Stimulated activated CD4-positive, alpha-beta T cell treated with anti-CD3 and anti-CD28 coated beads, Interleukin-15, amount 100 ng/mL, for 48 hours (primary cell): ENCODE measurements around the gene ANGPTL2.

Experiments used
- DNase-seq, 2 donors: peaks; one replicate each; pipeline ENCODE4 v3.0.0-alpha.2; 2020; ENCODE audit warnings: low read depth in 2 of 2

ANGPTL2 gene

DNA sequence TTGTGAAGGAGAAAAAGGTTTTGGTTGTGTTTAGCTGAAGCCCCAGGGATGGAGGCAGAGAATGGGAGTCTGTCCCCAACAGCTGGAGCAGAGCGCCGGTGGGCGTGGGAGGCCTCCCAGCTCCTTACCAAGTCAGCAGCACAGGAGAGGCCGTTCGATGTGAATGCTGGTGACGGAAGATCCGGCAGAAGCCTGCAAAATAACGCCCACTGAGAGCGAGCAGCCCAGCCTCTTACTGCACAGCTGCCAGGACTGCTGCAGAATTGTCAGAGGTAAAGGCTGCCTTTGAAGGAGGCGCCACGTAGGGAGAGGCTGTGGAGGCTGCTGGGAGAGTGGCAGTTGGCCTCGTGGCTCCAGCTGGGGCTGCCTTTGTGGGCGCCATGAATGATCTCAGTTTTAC, 26.2 kb downstream of the ANGPTL2 start:
- DNase-seq: no peak

DNA sequence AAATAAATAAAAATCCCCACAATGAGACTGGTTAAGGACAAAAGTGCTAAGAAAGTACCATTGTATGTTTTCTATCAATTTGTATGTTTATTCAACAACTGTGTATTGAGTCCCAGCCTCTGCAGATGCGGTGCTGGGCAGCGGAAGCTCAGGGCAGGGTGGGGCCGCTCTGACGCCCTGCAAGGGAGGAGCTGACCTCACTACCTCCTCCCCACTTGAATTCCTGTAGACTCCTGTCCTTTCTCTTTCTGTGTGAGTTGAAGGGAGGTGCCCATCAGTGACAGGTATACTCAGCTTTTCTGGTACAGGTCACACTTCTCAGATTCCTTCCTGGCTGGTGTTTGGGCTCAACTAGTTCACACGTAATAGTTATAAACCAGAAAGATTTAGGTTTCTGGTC, 27.0 kb downstream of the ANGPTL2 start:
- DNase-seq: no peak

DNA sequence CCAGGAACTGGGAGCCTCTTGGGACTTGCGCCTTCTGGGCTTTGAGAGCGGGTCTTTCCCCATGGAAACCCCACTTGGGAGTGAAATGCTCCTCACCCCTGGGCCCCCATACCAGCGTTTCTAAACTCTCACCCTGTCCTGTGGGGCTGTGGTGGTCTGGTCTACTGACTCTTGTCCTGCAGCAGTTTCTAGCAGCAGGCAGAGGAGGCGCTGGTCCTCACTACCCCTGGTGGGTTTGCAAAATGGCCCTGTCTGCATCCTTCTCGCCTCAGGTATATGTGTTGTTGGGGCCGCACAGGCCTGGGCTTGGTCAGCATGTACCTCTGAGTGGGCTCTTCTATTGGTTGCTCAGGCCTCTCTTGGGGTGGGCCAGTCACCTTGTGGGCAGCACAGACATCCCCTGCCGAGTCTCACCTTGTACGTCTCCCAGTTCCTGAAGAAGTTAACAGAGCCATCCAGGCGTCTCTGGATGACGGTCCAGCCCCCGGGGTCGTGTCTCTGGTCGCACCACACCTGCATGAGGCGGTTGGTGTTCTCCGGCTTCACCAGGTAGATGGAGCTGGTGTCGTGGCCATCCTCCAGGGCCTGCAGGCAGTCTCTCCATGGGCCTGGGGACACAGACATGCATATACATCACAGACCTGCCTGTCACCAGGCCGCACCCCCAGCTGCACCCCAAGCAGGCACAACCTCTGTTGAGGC, 29.0 kb downstream of the ANGPTL2 start:
- DNase-seq: no peak

DNA sequence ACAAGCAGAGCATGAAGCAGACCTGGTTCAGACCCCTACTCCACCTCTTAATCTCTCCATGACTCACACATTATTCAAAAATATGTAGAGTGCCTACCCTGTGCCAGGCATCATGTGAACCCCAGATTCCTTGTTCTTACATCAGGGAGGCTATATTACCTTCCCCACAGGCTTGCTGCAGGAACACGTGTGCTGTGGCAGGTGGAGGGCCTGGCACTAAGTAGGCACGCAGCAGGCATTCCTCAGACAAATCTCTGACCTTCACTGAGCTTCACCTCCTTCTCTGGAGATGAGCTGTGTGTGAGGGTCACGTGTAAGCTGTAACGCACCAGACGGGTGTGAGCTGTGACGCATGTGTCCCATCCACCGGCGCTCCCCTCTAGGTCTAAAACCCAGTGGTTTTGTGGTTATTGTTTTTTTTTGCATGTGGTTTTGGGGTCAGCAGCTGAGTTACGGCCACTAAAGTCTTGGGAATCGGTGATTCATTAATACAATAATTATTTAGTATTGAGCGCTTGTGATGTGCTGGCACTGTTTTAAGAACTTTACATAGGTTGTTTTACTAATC, 30.3 kb downstream of the ANGPTL2 start:
- DNase-seq: no peak

DNA sequence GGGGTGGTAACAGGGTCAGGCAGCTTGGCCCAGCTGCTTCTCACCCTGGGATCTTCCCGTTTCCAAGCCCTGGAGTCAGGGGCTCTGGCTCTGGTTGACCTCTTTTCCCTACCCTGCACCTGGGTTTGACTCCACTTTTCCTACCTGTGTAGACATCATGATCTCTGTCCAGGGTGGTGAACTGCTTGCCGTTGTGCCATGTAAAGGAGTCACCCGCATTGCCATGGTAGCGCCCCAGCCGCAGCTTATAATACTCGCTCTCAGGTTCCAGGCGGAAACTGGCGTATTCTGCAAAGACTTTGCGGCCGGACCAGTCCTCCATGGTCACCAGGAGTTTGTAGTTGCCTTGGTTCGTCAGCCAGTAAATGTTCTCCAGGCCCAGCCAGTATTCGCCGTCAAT, 30.9 kb downstream of the ANGPTL2 start:
- DNase-seq: no peak

DNA sequence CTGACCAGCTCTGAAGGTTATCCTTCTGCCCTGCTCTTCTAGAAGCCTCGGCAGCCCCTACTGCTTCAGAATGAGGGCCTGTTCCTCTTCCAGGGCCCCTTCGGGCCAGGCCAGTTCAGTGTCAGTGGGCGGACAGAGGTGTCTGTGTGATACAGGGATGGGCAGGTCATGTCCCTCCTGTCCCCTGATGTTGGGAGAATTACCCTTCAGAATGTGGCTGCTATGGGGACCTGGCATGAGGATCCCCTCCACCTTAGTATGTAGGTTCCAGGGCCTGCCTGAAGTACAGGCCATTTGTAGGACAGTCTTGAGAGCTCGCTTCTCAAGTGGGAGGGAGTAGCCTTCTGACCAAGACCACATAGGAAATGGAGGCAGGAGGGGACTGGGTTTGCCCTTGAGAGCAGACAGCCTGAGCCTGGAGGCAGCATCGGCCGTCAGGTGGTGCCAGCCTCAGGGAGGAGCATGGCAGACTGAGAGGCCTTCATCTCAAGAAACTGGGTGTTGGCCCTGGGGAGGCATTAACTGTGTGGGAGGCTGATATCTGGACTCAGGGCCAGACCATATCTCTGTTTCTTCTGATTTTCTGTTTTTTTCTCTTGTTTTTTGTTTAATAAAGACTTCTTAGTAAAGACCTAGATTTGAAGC, 32.0 kb downstream of the ANGPTL2 start:
- no peak for DNase-seq

DNA sequence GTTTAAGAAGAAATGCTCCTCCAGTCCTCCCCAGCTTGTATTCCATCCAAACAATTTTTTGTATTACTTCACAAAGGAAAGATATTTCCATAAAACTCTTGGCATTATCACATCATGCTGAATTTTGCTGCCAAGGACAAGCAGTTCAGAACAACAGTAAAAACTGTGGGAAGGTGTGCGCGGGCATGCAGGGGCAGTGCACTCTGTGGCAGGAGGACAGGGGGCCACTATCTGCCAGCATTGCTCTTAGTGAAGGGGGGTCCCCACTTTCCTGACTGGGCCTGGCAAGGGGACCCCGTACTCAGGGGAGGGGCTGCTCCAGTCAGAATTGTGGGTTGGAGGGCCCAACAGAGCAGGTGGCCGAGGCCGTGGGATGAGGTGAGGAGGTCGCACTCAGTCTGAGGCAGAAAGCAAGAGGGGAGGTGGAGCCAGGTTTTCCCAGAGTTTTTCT, 32.8 kb downstream of the ANGPTL2 start:
- no peak for DNase-seq

DNA sequence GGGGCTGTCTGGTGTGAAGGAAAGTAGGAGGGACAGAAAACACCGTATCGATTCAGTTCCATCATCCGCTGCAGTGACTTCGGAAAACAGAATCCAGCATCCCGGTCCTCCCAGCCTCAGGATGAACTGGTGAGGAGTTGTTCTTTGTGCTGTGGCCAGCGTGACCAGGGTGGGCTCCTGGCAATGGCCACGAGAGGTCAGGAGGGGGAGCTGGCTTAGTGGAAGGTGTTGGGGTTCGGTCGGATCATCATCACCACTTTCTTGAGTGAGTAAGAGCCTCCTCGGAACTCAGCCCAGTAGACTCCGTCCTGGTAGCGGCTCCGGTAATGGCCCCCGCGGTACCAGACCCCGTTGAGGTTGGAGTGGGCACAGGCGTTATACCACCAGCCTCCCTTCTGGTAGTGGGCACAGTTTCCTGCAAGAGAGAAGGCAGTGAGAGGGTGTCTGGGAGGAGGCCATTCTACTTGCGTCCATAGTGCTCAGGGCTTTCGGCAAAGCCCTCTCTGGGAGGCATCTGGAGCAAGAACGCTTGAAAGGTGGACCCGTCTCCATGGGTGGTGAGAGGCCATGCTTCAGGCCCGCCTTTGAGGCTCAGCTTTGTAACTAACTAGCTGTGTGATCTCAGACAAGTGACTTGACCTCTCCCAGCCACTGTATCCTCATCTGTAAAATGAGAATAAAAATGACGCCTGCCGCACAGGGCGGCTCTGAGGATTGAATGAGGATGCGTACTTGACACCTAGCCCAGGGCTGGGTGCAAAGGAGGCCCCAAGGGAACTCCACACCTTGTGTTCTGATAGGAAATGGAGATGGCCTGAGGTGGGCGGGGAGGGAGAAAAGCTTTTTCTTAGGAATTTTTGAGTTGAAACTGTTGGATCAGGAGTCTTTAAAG, 33.5 kb downstream of the ANGPTL2 start:
- DNase-seq: no peak

DNA sequence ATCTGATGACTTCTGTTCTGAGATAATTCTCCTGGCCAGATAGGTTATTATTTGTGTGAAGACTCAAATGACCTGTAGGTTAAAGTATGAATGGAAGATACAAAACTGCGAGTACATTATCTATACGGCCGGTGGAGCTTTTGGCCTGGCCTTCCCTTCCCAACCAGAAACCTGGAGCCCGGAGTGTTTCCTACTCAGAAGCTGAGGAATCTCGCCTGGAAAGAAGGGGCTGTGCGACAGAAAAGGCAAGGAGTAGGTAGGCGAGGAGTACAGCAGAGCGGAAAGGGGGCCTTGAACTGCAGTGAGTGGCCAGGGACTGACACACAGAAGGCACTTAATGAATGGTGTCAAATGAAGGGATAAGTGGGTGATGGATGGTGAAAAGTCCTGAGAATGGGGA, 34.6 kb downstream of the ANGPTL2 start:
- no peak for DNase-seq

DNA sequence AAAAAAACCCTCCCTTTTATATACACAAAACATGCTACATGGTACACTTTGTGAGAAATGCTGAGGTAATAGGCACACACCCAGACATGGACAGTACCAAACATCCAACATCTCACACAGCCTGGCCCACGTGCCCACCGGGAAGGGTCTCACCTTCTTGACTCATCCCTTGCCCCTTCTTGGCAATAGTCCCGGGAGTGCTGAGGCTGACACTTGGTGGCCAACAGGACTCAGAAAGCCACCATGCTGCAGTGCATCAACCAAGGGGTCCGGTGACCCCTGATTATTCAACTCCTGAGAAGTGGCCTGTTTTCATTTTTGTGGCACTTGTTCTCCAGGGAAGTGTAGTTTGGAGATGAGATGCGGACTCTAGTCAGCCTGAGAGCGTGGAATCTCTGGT, 35.0 kb downstream of the ANGPTL2 start:
- no peak for DNase-seq

DNA sequence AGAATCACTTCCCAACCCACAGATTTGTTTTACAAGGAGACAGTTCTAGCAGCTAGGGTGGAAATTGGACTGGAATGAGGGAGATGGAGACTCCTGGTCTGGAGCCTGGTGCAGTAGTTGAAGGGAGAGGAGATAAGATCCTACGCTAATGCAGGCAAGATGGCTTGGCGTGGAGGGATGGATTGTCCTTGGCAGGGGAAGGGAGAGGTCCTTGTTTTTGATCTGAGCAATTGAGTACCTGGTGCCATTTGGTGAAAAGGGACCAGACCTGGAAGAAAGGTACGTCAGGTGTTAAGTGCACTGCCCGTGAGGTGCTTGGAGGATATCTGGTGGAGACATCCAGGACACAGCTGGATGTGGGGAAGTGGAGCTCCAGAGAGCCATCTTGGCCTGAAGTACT, 35.7 kb downstream of the ANGPTL2 start:
- no peak for DNase-seq

DNA sequence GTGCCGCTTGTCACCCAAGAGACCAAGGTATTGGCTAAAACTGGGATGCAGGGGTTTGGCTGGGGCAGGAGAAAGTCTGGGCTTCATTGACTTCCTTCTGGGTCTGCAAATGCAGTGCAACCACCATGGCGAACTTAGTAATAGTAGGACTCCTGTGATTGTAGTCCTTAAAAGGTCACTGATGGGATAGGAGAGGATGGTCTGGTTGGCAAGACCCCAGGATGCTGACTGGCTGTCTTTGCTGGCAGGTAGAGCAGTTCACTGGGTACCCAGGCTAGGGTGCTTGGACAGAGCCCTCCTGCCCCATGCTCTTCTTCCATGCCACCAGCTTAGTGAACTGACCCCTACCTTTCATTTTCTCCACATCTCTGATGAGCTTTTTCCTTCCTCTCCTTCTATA, 37.2 kb downstream of the ANGPTL2 start:
- no peak for DNase-seq

DNA sequence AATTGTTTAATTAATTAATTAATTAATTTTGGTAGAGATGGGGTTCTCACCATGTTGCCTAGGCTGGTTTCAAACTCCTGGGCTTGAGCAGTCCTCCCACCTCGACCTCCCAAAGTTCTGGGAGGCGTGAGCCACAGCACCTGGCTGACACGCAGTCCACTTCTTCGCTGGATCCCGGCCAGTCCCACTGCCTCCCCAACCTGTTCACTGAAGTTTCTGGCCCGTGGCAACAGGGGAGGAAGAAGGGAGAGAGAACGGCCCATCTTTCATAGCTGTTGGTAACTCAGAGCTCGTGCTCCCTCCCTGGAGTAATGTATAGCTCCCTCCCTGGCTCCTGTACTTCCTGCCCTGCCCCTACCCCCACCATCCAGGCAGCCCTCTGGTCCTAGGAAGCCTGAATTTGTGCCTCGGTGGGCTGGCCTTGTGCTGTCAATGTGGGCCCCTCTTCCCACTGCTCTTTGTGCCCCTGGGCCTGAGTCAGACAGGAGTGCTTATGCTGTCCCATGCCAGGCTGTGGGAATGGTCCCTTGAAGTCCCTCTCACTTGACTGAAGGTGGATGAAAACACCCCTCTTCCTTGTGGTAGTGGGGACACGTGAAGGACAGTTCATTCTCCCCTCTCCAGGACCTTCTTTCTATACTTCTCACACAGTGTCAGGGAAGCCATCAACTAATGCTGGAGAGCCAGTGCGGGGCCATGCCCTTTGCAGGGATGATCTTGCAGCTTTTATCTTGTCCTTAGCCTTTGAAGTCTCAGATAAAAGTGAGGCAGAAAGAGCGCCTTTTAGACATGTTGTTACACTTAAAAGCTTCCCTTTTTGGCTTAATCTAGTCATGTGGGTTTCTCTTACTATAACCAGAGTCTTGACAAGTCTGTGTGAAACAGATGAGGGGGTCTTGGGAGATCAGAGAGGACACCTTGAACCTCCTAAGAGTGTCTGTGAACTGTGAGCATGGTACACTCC, 38.1 kb downstream of the ANGPTL2 start:
- DNase-seq: no peak

DNA sequence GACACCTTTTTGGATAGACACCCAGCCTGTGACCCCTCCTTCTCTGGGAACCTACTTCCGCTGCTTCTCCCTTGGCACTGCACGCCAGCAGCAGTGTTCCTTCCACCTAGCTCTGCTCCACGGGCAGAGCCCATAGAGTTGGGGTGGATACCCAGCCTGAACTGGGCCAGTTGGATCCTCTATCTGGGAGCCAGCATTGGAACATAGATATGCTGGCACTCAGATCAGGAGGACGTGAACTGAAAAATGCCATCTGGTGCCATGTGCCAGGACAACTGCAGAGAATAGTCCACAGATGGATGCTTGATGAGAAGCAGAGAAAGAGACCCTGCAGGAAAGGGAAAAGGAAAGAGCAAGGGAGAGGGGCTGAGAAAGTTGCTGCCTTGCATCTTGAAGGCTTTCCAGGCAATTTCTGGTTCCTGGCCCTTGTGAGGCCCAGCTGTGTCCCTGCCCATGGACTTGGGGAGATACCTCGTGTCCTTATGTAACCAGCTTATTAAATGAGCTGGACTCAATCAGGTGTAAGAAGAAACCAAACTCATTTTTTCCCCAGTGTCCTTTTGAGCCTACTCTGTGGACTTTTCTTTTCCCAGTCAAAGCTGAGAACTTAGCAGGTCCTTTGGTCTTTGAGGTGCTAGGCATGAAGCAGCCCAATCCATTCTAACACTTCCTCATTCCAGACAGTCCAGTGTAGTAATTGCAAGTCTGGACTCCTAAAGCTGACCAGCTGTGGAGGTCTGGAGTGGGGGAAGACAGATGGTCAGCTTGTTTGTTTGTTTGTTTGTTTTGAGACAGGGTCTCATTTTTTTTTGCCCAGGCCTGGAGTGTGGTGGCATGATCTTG, 39.1 kb downstream of the ANGPTL2 start:
- no peak for DNase-seq

DNA sequence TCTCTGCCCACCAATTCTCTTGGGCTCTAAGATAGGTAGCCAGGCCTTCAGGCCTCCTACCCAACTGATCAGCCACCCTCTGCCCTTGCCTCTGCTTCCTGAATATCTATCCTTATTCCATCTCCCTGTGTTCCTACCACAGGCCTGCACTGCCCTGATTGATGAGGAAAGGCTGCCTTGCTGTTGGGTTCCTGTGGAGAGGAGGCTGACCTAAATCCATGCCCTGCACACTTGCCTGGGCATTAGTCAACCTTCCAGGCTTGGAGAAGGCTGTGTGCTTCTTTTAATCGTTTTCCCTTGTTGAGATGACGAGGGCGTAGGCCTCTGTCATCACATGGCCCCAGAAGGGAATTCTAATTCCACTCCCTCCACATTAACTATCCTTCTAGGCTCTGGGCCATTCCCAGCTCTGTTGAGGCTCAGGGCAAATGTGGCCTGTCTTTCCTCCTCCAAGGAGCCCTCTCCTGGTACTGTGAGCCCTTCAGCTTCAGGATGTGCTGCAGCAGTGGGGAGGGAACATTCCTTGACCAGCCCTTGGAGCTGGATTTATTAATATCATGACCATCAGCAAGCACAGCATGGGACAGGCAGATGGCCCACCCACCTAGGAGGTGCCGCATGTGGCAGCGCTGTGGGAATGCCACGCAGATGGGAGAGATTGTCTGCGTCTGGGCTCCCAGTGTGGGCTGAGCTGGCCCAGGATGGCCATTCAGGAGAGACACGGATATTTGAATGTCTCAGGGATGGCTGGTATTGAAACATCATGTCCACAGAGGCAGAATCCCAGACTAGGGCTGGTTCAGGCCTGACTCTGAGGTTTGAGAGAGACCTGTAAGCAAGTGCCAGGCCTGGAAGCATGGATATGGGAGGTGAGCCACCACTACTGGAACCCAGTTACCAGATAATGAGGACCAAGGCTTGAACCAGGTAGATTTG, 40.9 kb downstream of the ANGPTL2 start:
- DNase-seq: no peak

DNA sequence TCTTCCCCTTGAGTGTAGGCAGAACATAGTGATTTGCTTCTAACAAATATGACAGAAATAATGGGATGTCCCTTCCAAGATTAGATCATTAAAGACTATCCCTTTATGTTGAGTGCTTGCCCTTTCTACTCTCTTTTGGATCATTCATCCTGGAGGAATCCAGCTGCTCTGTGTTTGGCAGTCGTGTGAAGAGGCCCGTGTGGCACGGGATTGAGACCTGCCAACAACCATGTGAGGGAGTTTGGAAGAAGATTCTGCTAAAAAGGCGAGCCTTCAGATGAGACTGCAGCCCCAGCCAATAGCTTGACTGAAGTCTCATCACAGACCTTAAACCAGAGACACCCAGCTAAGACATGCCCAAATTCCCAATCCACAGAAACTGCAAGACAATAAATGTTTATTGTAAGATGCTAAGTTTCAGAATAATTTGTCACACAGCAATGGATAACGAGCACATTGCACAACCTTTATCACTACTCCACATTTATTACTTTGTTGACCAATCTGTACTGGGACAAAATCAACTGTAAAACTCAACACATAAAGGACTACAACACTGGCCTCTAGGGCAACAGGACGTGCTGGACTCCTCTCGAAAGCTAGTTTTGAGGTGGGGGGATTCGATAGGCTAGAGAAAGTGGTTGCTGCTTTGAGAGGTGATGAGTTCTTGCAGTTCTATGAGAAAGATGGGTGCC, 42.8 kb downstream of the ANGPTL2 start:
- no peak for DNase-seq

DNA sequence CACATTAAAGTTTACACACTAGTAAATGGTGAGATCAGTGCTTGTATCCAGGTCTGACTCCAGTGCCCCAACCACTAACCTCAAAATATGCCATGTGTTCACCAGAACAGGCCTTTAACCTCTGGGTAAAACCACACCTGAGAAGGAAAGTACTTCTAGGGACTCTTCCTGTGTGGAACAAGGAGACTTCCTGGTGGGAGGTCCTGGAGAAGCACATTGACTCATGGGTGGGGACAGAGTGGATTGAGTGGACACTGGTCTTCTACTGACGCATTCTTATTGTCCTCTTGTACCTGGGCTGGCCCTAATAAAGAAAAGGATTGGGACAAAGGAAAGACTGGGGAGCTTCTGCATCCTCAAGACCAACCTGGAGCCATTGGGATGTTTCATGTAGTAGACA, 43.4 kb downstream of the ANGPTL2 start:
- no peak for DNase-seq

DNA sequence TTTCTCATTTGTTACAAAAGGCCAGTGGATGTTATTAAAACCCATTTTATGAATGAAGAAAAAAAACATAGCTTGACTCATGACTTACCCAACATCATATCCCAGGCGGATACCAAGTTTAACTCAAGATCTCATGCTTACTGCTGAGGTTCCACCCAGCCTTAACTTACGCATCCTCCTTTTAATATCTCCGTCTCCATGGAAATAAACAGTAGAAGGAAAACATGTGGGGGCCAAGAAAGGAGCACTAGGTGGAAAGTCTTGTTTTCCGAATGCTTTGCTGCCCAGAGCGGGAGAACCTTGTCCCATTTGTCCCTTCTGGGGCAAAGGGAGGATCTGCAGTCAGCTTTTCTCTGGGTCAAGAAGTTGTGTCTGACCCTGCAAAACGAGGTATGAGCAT, 44.1 kb downstream of the ANGPTL2 start:
- no peak for DNase-seq

DNA sequence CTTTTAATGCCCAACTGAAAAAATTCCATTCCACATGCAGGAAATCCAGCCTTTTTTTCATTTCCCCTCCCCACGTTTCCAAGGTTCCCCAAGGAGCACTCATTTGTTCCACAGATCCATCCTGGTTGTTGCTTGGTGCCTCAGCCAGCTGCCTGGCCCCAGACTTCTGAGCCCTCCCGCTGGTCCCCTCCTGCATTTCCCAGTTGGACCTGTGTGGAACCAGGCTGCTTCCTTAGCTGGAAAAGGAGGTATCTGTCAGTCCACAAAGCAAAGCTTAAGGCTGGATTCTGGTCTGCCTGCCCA, 44.8 kb downstream of the ANGPTL2 start:
- DNase-seq: no peak
